ENCODE results near the gene JPH3.

JPH3 gene

GRCh38 chr16:87729266-87729954 is 127.1 kb downstream of the JPH3 start:
- no peak for DNase-seq (ENCODE audit: insufficient read length, low spot score)
- TF ChIP-seq CTCF (IDR thresholded peaks at IDR 0.05; ENCODE audit: insufficient read depth, missing control alignments), result no peak

GRCh38 chr16:87731607-87732006 is 129.3 kb downstream of the JPH3 start:
- no peak for FAIRE-seq
- no peak for TF ChIP-seq CTCF (IDR thresholded peaks at IDR 0.05; ENCODE audit: insufficient read depth, missing control alignments)

More at GRCh38 chr16:87729266-87729954, 127.1 kb downstream of the JPH3 start:
- FAIRE-seq, result no peak

GRCh38 chr16:87733190-87733589 is 130.9 kb downstream of the JPH3 start:
- no peak for TF ChIP-seq CTCF (IDR thresholded peaks at IDR 0.05; ENCODE audit: insufficient read depth, missing control alignments)
- no peak for FAIRE-seq
- DNase-seq (ENCODE audit: insufficient read length, low spot score), result no peak

More at GRCh38 chr16:87731607-87732006, 129.3 kb downstream of the JPH3 start:
- no peak for DNase-seq (ENCODE audit: insufficient read length, low spot score)

- FAIRE-seq (no peak), DNase-seq (ENCODE audit: insufficient read length, low spot score) (no peak)
- no peak for TF ChIP-seq CTCF (IDR thresholded peaks at IDR 0.05; ENCODE audit: insufficient read depth, missing control alignments)
Observed at GRCh38 chr16:87734644-87735043, 132.3 kb downstream of the JPH3 start.

- DNase-seq (ENCODE audit: insufficient read length, low spot score), result no peak
- FAIRE-seq, result no peak
- TF ChIP-seq CTCF (IDR thresholded peaks at IDR 0.05; ENCODE audit: insufficient read depth, missing control alignments), result no peak
Observed at GRCh38 chr16:87735270-87736007, 133.1 kb downstream of the JPH3 start.

- DNase-seq (ENCODE audit: insufficient read length, low spot score), result no peak
- no peak for TF ChIP-seq CTCF (IDR thresholded peaks at IDR 0.05; ENCODE audit: insufficient read depth, missing control alignments)
- FAIRE-seq, result no peak
Observed at GRCh38 chr16:87736008-87736382, 133.7 kb downstream of the JPH3 start.

- TF ChIP-seq CTCF (IDR thresholded peaks at IDR 0.05; ENCODE audit: insufficient read depth, missing control alignments), result no peak
Observed at GRCh38 chr16:87739801-87740200, 137.5 kb downstream of the JPH3 start.

More at GRCh38 chr16:87739801-87740200, 137.5 kb downstream of the JPH3 start:
- FAIRE-seq, result no peak
- no peak for DNase-seq (ENCODE audit: insufficient read length, low spot score)

Measured in D721Med (cell line).